B cell (primary cell): Measurements from ENCODE around the gene KCND2. TPM values are rescaled to one million over a fixed set of nuclear protein-coding genes. Genes with fewer than 3 reads are reported as not detected.

Experiments
- ATAC-seq: fragments of 200-7000 bp; cut with Tn5 transposase; one replicate; pipeline ENCODE4 v1.10.0; 2021; ENCODE audit warnings: low read depth, mild to moderate bottlenecking, moderate number of reproducible peaks, moderate library complexity
- CTCF ChIA-PET: fragments of 350-600 bp; sonication (Branson Sonifier 250); formaldehyde crosslinking; loops from one replicate; lab custom pipeline; 2021; ENCODE audit warnings: antibody characterized with exemption, inconsistent platforms; lab: Charles Lee
- POLR2A ChIA-PET: fragments of 350-600 bp; sonication (Branson Sonifier 250); formaldehyde crosslinking; loops from one replicate; lab custom pipeline; 2021; ENCODE audit warnings: antibody characterized with exemption; lab: Charles Lee
- DNase-seq: peaks from one replicate; pipeline ENCODE4 v3.0.0; 2013
- H2AFZ ChIP-seq: 2 replicates; pipeline ENCODE4 v1.6.1; 2012; ENCODE audit warnings: mild to moderate bottlenecking, low read depth, low read length; ENCODE audit not compliant: insufficient read depth, poor library complexity, severe bottlenecking
- H3K27ac ChIP-seq, 2 donors: 1 replicate in 1 of 2; 2 replicates in 1 of 2; pipeline ENCODE4 v1.5.1; 2012 to 2013; ENCODE audit warnings: low read length in 2 of 2, mild to moderate bottlenecking in 2 of 2, moderate library complexity in 1 of 2
- H3K27me3 ChIP-seq, 4 experiments: fragments of 200-600 bp in 1 of 4; sonication (generic) in 1 of 4; replicated peaks in 1 of 4; 1 replicate in 2 of 4; 2 replicates in 2 of 4; pipeline versions ENCODE4 v1.6.1 to v1.7.0; 2013 to 2016; ENCODE audit warnings: low read length in 3 of 4, mild to moderate bottlenecking in 2 of 4, mixed read lengths in 1 of 4, moderate library complexity in 1 of 4; ENCODE audit not compliant: insufficient read depth in 4 of 4, control insufficient read depth in 3 of 4; ENCODE audit errors: control extremely low read depth in 1 of 4
- H3K36me3 ChIP-seq, 2 experiments: replicated peaks in 1 of 2; 1 replicate in 1 of 2; 2 replicates in 1 of 2; pipeline versions ENCODE4 v1.6.1 to v1.7.1; 2013; ENCODE audit warnings: low read length in 1 of 2; ENCODE audit not compliant: insufficient read depth in 2 of 2, control insufficient read depth in 1 of 2; ENCODE audit errors: control extremely low read depth in 1 of 2, extremely low read depth in 1 of 2
- H3K4me1 ChIP-seq, 2 donors: fragments of 200-600 bp in 1 of 2; sonication (generic) in 1 of 2; 1 replicate in 1 of 2; 2 replicates in 1 of 2; pipeline versions ENCODE4 v1.5.1 to v1.6.1; 2013 to 2017; ENCODE audit warnings: low read length in 2 of 2; ENCODE audit not compliant: control insufficient read depth in 2 of 2, insufficient read depth in 2 of 2
- H3K4me2 ChIP-seq: replicated peaks from 2 replicates; pipeline ENCODE3; 2012; ENCODE audit warnings: mild to moderate bottlenecking, low read depth, low read length; ENCODE audit not compliant: poor library complexity, severe bottlenecking
- H3K4me3 ChIP-seq, 5 experiments: fragments of 200-600 bp in 1 of 5; sonication (generic) in 1 of 5; 1 replicate in 3 of 5; 2 replicates in 2 of 5; pipeline versions ENCODE4 v1.5.1 to v1.7.0; 2011 to 2016; ENCODE audit warnings: low read length in 4 of 5, mild to moderate bottlenecking in 4 of 5, low read depth in 2 of 5, control low read depth in 1 of 5, moderate library complexity in 1 of 5; ENCODE audit not compliant: insufficient read depth in 1 of 5; ENCODE audit errors: control extremely low read depth in 1 of 5, extremely low read depth in 1 of 5
- H3K79me2 ChIP-seq: fragments of 200-600 bp; sonication (generic); one replicate; pipeline ENCODE4 v1.6.0; 2016; ENCODE audit warnings: low read length; ENCODE audit not compliant: control insufficient read depth, insufficient read depth
- H3K9ac ChIP-seq: fragments of 200-600 bp; sonication (generic); 2 replicates; pipeline ENCODE4 v1.6.1; 2017; ENCODE audit warnings: mild to moderate bottlenecking, low read length, moderate library complexity
- H3K9me3 ChIP-seq, 3 donors: one replicate each; pipeline versions ENCODE4 v1.6.1 to v1.7.1; 2013; ENCODE audit warnings: low read length in 2 of 3; ENCODE audit not compliant: control insufficient read depth in 2 of 3, insufficient read depth in 1 of 3; ENCODE audit errors: control extremely low read depth in 1 of 3
- H4K20me1 ChIP-seq: 2 replicates; pipeline ENCODE4 v1.6.0; 2012; ENCODE audit warnings: mild to moderate bottlenecking, low read length; ENCODE audit not compliant: insufficient read depth, control insufficient read depth, poor library complexity, severe bottlenecking
- H3K27ac Mint-ChIP-seq: one replicate; pipeline ENCODE4 v1.8.0; 2021; ENCODE audit warnings: mixed read lengths
- H3K27me3 Mint-ChIP-seq: one replicate; pipeline ENCODE4 v1.8.0; 2021; ENCODE audit warnings: mixed read lengths
- H3K4me1 Mint-ChIP-seq: one replicate; pipeline ENCODE4 v1.8.0; 2021; ENCODE audit warnings: mixed read lengths
- H3K4me3 Mint-ChIP-seq: one replicate; pipeline ENCODE4 v1.8.0; 2021; ENCODE audit warnings: mixed read lengths
- H3K9me3 Mint-ChIP-seq: one replicate; pipeline ENCODE4 v1.8.0; 2022; ENCODE audit warnings: mixed read lengths; ENCODE audit not compliant: insufficient read depth
- CTCF ChIP-seq: fragments of 200-600 bp; IDR thresholded peaks from one replicate; pipeline ENCODE4 v1.8.0; 2022; ENCODE audit warnings: antibody characterized with exemption, mild to moderate bottlenecking
- EZH2 ChIP-seq: IDR thresholded peaks from 2 replicates; pipeline ENCODE4 v1.6.1; 2012; ENCODE audit warnings: borderline replicate concordance, low read depth, mild to moderate bottlenecking, moderate library complexity, low read length; ENCODE audit not compliant: insufficient read depth, poor library complexity, severe bottlenecking
- WGBS: methylation state at CpG from one replicate; pipeline ENCODE4 v1.1.5; 2013; ENCODE audit warnings: missing lambda C conversion rate; ENCODE audit not compliant: insufficient coverage; 5-methylcytosine and 5-hydroxymethylcytosine counted together
- intact Hi-C: fragments of 100-400 bp; cut with micrococcal nuclease; formaldehyde crosslinking; loops from one replicate; pipeline ENCODE4 v1.10.0; 2022
- polyA plus RNA-seq: library from polyadenylated mRNA; depleted of rRNA; stranded (reverse); fragments of >200 nt; gene quantifications from 2 replicates; pipeline ENCODE4 v1.2.3, GENCODE V29; 2012
- total RNA-seq, 2 donors: library from RNA; stranded (reverse); fragments of 120-200 nt in 1 of 2; gene quantifications; 1 replicate in 1 of 2; 2 replicates in 1 of 2; pipeline versions ENCODE4 v1.2.3 to v1.2.4, GENCODE V29; 2013 to 2022

The KCND2 gene
- total and polyA plus RNA-seq, 2 donors (not counting 1 experiment from before 2014, with no cell fraction given): not detected

- no peaks in the 10 kb centered on the region for H3K9me3 ChIP-seq
- H3K27me3 ChIP-seq: no peaks in the 10 kb centered on the region
- ChIA-PET POLR2A (no interaction called here), CTCF (no interaction called here)
- no peak overlapping the region for H3K27ac ChIP-seq
- H3K27me3 Mint-ChIP-seq: no peaks in the 10 kb centered on the region
- intact Hi-C loops: no loop called here
- H2AFZ ChIP-seq: no peak overlapping the region
- H3K4me2 ChIP-seq: no peak overlapping the region
- TF ChIP-seq CTCF (no peak), EZH2 (no peak)
- H3K4me1 Mint-ChIP-seq: no peaks in the 10 kb centered on the region
- 94% methylated on average over 2 of the region's 5 CpGs for WGBS
- no peaks in the 10 kb centered on the region for H3K36me3 ChIP-seq
- H3K79me2 ChIP-seq: no peaks in the 10 kb centered on the region
- H3K27ac Mint-ChIP-seq: no peak overlapping the region
- no peak overlapping the region for H3K4me3 Mint-ChIP-seq
- no peaks in the 10 kb centered on the region for H3K4me1 ChIP-seq
- no peak overlapping the region for H3K9ac ChIP-seq
- no peak for ATAC-seq
- H4K20me1 ChIP-seq: no peaks in the 10 kb centered on the region
- DNase-seq: no peak
- H3K9me3 Mint-ChIP-seq: peaks cover 6% of the 10 kb centered on the region
- H3K4me3 ChIP-seq: no peak overlapping the region
Observed at GRCh38 chr7:120473352-120473751, 200.4 kb downstream of the KCND2 start.

GRCh38 chr7:120475994-120476393, 203.0 kb downstream of the KCND2 start:
- ChIA-PET CTCF (no interaction called here), POLR2A (no interaction called here)
- no peaks in the 10 kb centered on the region for H3K9me3 ChIP-seq
- H3K4me3 ChIP-seq: no peak overlapping the region
- Mint-ChIP-seq H3K27me3 (no peaks in the 10 kb centered on the region), H3K4me1 (no peaks in the 10 kb centered on the region), H3K9me3 (peaks cover 6% of the 10 kb centered on the region), H3K4me3 (no peak overlapping the region), H3K27ac (no peak overlapping the region)
- H3K27me3 ChIP-seq: no peaks in the 10 kb centered on the region
- no peak overlapping the region for H3K4me2 ChIP-seq
- ATAC-seq (no peak), DNase-seq (no peak)
- no peaks in the 10 kb centered on the region for H4K20me1 ChIP-seq
- no peaks in the 10 kb centered on the region for H3K79me2 ChIP-seq
- no peak overlapping the region for H3K9ac ChIP-seq
- no peak overlapping the region for H2AFZ ChIP-seq
- no peak for TF ChIP-seq EZH2
- TF ChIP-seq CTCF: no peak
- no peaks in the 10 kb centered on the region for H3K4me1 ChIP-seq
- no peak overlapping the region for H3K27ac ChIP-seq
- H3K36me3 ChIP-seq: no peaks in the 10 kb centered on the region
- intact Hi-C loops: no loop called here
